Activated T-helper 1 cell treated with anti-CD3 and anti-CD28 coated beads, Interleukin-12 subunit alpha, Interleukin-12 subunit beta, Interleukin-2, Interleukin-4 antibody, amounts not matched to agents 30 ng/mL and 10 ng/mL and 1 ng/mL, durations not matched to agents 14 hours and 24 hours and 36 hours (primary cell): ENCODE measurements around the gene RHBDD2. TPM values are rescaled to one million over a fixed set of nuclear protein-coding genes. Genes with fewer than 3 reads are reported as not detected.
A peak's percentile ranks its signal among the peaks of the same experiment; 100 is the strongest.

ENCODE experiments used
- DNase-seq: peaks from one replicate; pipeline ENCODE4 v3.0.0; 2021; ENCODE audit warnings: low spot score
- H3K27ac Mint-ChIP-seq: one replicate; pipeline ENCODE4 v1.8.0; 2021; ENCODE audit warnings: mild to moderate bottlenecking, mixed read lengths
- H3K27me3 Mint-ChIP-seq: one replicate; pipeline ENCODE4 v1.8.0; 2022; ENCODE audit warnings: mild to moderate bottlenecking, moderate library complexity, mixed read lengths; ENCODE audit not compliant: insufficient read depth
- H3K36me3 Mint-ChIP-seq: one replicate; pipeline ENCODE4 v1.8.0; 2021; ENCODE audit warnings: low read depth, mixed read lengths
- H3K4me1 Mint-ChIP-seq: one replicate; pipeline ENCODE4 v1.8.0; 2021; ENCODE audit warnings: low read depth, mixed read lengths
- H3K4me3 Mint-ChIP-seq: one replicate; pipeline ENCODE4 v1.8.0; 2021; ENCODE audit warnings: mild to moderate bottlenecking, moderate library complexity, mixed read lengths
- H3K9me3 Mint-ChIP-seq: one replicate; pipeline ENCODE4 v1.8.0; 2021; ENCODE audit warnings: mixed read lengths
- intact Hi-C: fragments of 100-400 bp; cut with micrococcal nuclease; formaldehyde crosslinking; loops from one replicate; pipeline ENCODE4 v1.15.1; 2024
- total RNA-seq: library from RNA; stranded (reverse); gene quantifications from 2 replicates; pipeline ENCODE4 v1.2.3, GENCODE V29; 2022

The RHBDD2 gene
- total RNA-seq, 1 donor from 2014 or later, result 59.9 TPM

DNA sequence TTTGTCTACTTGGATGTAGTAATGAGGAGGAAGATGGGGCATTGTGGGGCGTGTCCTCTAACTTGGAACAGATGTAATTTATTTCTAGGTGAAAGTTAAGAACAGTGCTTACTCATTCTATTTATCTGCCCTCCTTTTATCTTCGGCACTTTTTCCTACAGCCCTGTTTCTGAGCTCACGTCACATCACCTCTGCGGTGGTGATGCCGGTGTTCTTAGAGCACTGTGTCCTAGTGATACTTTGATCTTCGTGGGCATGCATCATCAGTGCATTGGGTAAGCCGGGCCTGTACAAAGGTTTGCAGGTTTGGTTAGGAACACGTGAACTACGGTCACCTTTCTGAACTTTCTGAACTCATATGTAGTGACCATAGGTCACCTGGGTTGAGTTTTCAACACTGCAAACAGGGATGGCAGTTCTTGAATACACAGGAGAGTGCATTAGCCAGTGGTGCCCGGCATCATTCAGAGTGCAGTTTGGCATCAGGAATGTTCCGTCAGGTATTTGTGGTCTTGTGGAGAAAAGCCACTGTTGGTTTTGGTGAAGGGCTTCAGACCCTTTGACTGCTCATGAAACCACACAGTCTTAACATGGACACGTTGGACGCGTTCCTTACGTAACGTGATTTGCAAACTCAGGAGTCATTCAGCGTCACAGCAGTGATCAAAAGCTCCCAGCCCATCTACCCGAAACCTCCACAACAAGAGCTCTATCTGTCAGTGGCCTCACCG is 41.8 kb downstream of the RHBDD2 start:
- no peak for DNase-seq
- Mint-ChIP-seq H3K36me3 (peaks cover 13% of the 10 kb centered on the region), H3K4me1 (peaks cover 35% of the 10 kb centered on the region), H3K27me3 (no peaks in the 10 kb centered on the region), H3K4me3 (no peak overlapping the region), H3K27ac (no peak overlapping the region), H3K9me3 (no peaks in the 10 kb centered on the region)
- intact Hi-C loops, result no loop called here

GRCh38 chr7:75921479-75921878 is 42.6 kb downstream of the RHBDD2 start:
- DNase-seq, result no peak
- no peak overlapping the region for H3K4me3 Mint-ChIP-seq
- no peaks in the 10 kb centered on the region for H3K9me3 Mint-ChIP-seq
- H3K27me3 Mint-ChIP-seq, result no peaks in the 10 kb centered on the region
- H3K4me1 Mint-ChIP-seq, result peaks cover 26% of the 10 kb centered on the region
- H3K27ac Mint-ChIP-seq, result no peak overlapping the region
- intact Hi-C loops, result no loop called here
- peaks cover 13% of the 10 kb centered on the region for H3K36me3 Mint-ChIP-seq

DNA sequence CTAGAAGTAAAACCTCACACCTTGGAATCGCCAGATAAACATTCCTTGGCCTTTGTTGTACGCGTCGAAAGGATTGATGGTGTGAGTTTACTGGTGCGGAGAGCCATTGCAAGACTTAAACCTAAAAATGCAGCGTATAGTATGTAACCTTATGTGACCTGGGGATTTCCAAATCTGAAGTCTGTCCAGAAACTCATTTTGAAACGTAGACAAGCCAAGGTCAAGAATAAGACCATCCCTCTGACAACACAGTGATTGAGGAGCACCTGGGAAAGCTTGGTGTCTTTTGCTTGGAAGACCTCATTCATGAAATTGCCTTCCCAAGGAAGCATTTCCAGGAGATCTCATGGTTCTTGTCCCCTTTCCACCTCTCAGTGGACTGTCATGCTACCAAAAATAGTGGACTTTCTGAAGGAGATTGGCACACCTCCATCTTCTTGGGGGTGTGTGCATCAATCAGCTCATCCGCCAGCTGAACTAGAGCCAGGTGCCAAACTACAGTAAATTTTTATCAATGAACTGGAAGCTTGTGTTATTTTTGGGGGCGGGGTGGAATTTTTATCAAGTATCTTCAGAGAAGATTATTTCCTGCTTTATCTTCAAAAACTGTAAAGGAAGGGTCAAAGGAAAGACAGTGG is 44.3 kb downstream of the RHBDD2 start:
- intact Hi-C loops, result no loop called here
- no peaks in the 10 kb centered on the region for H3K9me3 Mint-ChIP-seq
- H3K4me3 Mint-ChIP-seq, result no peak overlapping the region
- peaks cover 26% of the 10 kb centered on the region for H3K4me1 Mint-ChIP-seq
- peaks cover 13% of the 10 kb centered on the region for H3K36me3 Mint-ChIP-seq
- no peaks in the 10 kb centered on the region for H3K27me3 Mint-ChIP-seq
- no peak for DNase-seq
- no peak overlapping the region for H3K27ac Mint-ChIP-seq

DNA sequence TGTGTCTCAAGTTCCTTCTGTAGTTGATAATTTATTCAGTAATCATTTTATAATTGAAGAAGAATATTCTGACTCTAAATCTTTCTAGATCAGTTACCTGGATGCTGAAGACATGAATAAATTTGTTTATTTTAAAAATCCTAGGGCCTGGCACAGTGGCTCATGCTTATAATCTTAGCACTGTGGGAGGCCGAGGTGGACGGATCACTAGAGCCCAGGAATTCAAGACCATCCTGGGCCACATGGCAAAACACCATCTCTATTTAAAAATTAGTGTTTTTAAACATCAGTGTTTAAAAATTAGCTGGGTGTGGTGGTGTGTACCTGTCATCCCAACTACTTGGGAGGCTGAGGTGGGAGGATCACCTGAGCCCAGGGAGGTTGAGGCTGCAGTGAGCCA is 45.4 kb downstream of the RHBDD2 start:
- no peaks in the 10 kb centered on the region for H3K27me3 Mint-ChIP-seq
- intact Hi-C loops, result no loop called here
- no peak overlapping the region for H3K4me3 Mint-ChIP-seq
- peaks cover 26% of the 10 kb centered on the region for H3K4me1 Mint-ChIP-seq
- DNase-seq, result no peak
- no peak overlapping the region for H3K27ac Mint-ChIP-seq
- H3K9me3 Mint-ChIP-seq, result no peaks in the 10 kb centered on the region
- peaks cover 8% of the 10 kb centered on the region for H3K36me3 Mint-ChIP-seq

GRCh38 chr7:75924889-75925288 is 46.1 kb downstream of the RHBDD2 start:
- H3K27me3 Mint-ChIP-seq, result no peaks in the 10 kb centered on the region
- H3K4me3 Mint-ChIP-seq, result no peak overlapping the region
- peaks cover 23% of the 10 kb centered on the region for H3K4me1 Mint-ChIP-seq
- H3K27ac Mint-ChIP-seq, result no peak overlapping the region
- intact Hi-C loops, result no loop called here
- DNase-seq, result no peak
- peaks cover 9% of the 10 kb centered on the region for H3K36me3 Mint-ChIP-seq
- no peaks in the 10 kb centered on the region for H3K9me3 Mint-ChIP-seq

DNA sequence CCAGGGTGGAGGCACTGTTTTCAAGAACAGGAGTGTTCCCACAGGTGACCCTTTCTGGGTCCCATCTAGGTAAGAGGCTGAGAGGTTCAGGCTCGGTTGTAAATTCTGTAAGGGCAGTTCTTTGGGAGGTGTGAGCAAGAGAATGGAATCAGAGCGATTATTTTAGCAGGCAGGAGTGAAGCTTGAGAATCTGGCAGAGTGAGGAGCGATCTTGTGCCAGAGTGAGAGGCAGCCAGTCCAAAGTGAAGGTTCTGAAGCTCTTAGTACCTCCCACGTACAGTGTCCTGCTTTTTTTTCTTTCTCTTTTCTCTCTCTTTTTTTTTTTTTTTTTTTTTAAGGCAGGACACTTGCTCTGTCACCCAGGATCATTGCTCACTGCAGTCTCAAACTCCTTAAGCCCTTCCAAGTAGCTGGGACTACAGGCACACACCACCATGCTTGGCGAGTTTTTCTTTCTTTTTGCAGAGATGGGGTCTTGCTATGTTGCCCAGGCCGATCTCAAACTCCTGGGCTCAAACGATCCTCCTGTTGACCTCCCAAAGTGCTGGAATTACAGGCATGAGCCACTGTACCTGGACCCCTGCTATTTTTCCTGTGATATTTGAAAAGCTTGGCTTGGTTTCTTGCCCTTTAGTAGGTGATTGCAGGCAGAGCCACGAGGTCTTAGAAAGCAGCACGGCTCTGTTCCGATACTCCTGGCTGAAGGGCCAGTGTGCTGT is 47.0 kb downstream of the RHBDD2 start:
- intact Hi-C loops, result no loop called here
- Mint-ChIP-seq H3K4me3 (no peak overlapping the region), H3K27ac (no peak overlapping the region), H3K4me1 (peaks cover 18% of the 10 kb centered on the region), H3K9me3 (no peaks in the 10 kb centered on the region), H3K27me3 (no peaks in the 10 kb centered on the region), H3K36me3 (peaks cover 11% of the 10 kb centered on the region)
- no peak for DNase-seq

DNA sequence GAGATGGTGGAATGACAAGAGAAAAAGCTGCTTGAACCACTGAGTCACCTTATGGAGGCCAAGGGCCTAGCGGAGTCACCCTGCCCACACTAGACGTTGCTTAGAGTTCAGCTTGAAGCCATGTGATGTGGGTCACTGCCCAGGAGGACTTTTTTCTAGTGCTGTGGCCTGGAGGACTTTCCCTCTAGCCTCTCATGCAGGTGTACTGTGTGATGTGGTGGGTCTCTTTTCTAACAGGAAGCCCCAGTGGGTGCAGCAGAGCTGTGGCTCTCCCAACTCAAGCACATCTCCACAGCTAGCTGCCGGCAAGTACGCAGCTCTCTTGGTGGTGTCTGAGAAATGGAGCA is 49.7 kb downstream of the RHBDD2 start:
- peak overlapping the region; percentile 54 for H3K27ac Mint-ChIP-seq

GRCh38 chr7:75931680-75932079 is 52.8 kb downstream of the RHBDD2 start:
- no peak for DNase-seq
- Mint-ChIP-seq H3K4me3 (no peak overlapping the region), H3K27me3 (no peaks in the 10 kb centered on the region), H3K4me1 (peaks cover 16% of the 10 kb centered on the region), H3K27ac (no peak overlapping the region), H3K9me3 (no peaks in the 10 kb centered on the region), H3K36me3 (peaks cover 9% of the 10 kb centered on the region)
- intact Hi-C loops, result no loop called here

More for the DNA sequence above, 49.7 kb downstream of the RHBDD2 start:
- Mint-ChIP-seq H3K36me3 (peaks cover 5% of the 10 kb centered on the region), H3K4me3 (no peak overlapping the region), H3K4me1 (peaks cover 16% of the 10 kb centered on the region), H3K9me3 (no peaks in the 10 kb centered on the region), H3K27me3 (no peaks in the 10 kb centered on the region)
- peak; percentile 17 for DNase-seq
- intact Hi-C loops, result no loop called here

GRCh38 chr7:75937958-75938786 is 59.3 kb downstream of the RHBDD2 start:
- H3K27me3 Mint-ChIP-seq, result no peaks in the 10 kb centered on the region
- H3K4me1 Mint-ChIP-seq, result no peaks in the 10 kb centered on the region
- intact Hi-C loops, result no loop called here
- no peaks in the 10 kb centered on the region for H3K9me3 Mint-ChIP-seq
- no peak overlapping the region for H3K27ac Mint-ChIP-seq
- peaks cover 8% of the 10 kb centered on the region for H3K36me3 Mint-ChIP-seq
- DNase-seq, result no peak
- no peak overlapping the region for H3K4me3 Mint-ChIP-seq

Other genes starting within 250 kb of the RHBDD2 start
- gene HIP1, start 140.1 kb upstream of the RHBDD2 start, total RNA-seq, result 2.3 and 3.3 TPM in 2 replicates
- gene CCL26, start 106.8 kb upstream of the RHBDD2 start, total RNA-seq, result not detected in 2 replicates
- gene CCL24, start 65.2 kb upstream of the RHBDD2 start, total RNA-seq, result not detected in 2 replicates
- gene POR, start 36.1 kb downstream of the RHBDD2 start, total RNA-seq, result 84.4 and 91.2 TPM in 2 replicates
- gene TMEM120A, start 115.6 kb downstream of the RHBDD2 start, total RNA-seq, result 44.3 and 49.9 TPM in 2 replicates
- gene STYXL1, start 169.0 kb downstream of the RHBDD2 start, total RNA-seq, result 35.3 and 38.7 TPM in 2 replicates
- gene MDH2, start 169.1 kb downstream of the RHBDD2 start, total RNA-seq, result 249 and 292 TPM in 2 replicates